ENCODE measurements around the gene UCN3.

DNA sequence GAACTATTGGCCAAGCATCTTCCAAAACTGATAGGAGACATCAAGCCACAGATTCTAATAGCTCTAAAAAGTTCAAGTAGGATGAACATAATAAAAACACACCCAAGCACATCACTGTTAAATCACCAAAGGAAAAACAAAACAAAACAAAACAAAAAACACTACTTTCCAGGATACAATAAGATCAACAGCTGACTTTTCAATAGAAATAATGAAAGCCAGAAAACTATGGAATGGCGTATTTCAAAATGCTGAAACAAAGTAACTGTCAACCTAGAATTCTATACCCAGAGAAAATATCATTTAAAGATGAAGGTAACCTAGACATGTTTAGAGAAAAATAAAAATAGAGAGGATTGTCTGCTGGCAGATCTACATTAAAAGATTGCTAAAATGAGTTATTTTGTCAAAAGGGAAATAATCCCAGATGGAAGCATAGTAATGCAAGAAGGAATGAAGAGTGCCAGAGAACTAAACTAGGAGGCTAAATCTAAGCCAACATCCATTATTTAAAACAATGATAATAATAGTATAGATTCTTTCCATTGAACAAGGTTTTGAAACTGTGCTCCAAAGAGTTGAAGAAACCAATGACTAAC lies 25.9 kb downstream of the UCN3 start:
- TF ChIP-seq POLR2AphosphoS5 (IDR thresholded peaks at IDR 0.05; ENCODE audit: low read depth, low read length) (no peak), POLR2A (IDR thresholded peaks at IDR 0.05; ENCODE audit: low read depth, low read length) (no peak)

Data from GM12892 (cell line).